ENCODE results near the gene CHST6. TPM values are rescaled to one million over a fixed set of nuclear protein-coding genes. Genes with fewer than 3 reads are reported as not detected.

Gene CHST6
- total and polyA plus RNA-seq, 2 donors (not counting 1 experiment from before 2014, with no cell fraction given), result 0.17 TPM; not detected in 1

DNA sequence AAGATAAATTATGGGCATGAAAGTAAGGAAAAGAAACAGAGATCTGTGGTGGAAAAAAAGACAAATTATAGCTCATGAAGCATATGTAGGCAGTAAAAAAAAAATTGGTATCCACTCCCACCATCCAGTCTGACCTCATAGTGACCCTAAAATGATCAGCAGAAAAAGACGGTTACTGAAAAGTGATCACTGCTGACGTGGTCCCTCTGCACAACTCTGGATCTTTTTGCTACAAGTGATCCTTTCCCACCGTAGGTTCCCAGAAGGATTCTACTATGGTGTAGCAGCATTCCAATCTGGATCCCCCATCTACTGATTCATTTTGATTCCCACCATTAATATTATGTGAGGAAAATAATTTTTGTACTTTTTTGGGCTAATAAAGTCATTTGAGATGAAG is 10.9 kb upstream of the CHST6 start:
- Mint-ChIP-seq H3K4me3 (no peak overlapping the region), H3K27me3 (peaks cover 8% of the 10 kb centered on the region), H3K4me1 (no peaks in the 10 kb centered on the region), H3K27ac (no peak overlapping the region), H3K9me3 (ENCODE audit: insufficient read depth) (no peaks in the 10 kb centered on the region)
- H3K4me1 ChIP-seq (ENCODE audit: control insufficient read depth in 2 of 2, insufficient read depth in 2 of 2, low read length in 2 of 2), result no peaks in the 10 kb centered on the region
- no peak for TF ChIP-seq EZH2 (IDR thresholded peaks at IDR 0.05; ENCODE audit: borderline replicate concordance, insufficient read depth, low read depth, low read length, poor library complexity, severe bottlenecking)
- TF ChIP-seq, protein P1, sequence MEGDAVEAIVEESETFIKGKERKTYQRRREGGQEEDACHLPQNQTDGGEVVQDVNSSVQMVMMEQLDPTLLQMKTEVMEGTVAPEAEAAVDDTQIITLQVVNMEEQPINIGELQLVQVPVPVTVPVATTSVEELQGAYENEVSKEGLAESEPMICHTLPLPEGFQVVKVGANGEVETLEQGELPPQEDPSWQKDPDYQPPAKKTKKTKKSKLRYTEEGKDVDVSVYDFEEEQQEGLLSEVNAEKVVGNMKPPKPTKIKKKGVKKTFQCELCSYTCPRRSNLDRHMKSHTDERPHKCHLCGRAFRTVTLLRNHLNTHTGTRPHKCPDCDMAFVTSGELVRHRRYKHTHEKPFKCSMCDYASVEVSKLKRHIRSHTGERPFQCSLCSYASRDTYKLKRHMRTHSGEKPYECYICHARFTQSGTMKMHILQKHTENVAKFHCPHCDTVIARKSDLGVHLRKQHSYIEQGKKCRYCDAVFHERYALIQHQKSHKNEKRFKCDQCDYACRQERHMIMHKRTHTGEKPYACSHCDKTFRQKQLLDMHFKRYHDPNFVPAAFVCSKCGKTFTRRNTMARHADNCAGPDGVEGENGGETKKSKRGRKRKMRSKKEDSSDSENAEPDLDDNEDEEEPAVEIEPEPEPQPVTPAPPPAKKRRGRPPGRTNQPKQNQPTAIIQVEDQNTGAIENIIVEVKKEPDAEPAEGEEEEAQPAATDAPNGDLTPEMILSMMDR (IDR thresholded peaks at IDR 0.05), result no peak
- no peak overlapping the region for H3K4me3 ChIP-seq (ENCODE audit: control extremely low read depth in 1 of 5, extremely low read depth in 1 of 5, insufficient read depth in 1 of 5, low read depth in 2 of 5, low read length in 4 of 5)
- H3K9ac ChIP-seq (ENCODE audit: low read length), result no peak overlapping the region
- intact Hi-C loops (cut with micrococcal nuclease), result no loop called here
- DNase-seq (no peak), ATAC-seq (ENCODE audit: low read depth) (no peak)
- no peak overlapping the region for H2AFZ ChIP-seq (ENCODE audit: insufficient read depth, low read depth, low read length, poor library complexity, severe bottlenecking)
- no CpG with 5 or more reads among the region's 3 CpGs for WGBS (ENCODE audit: insufficient coverage)
- H3K36me3 ChIP-seq (replicated peaks in 1 of 2; ENCODE audit: control extremely low read depth in 1 of 2, control insufficient read depth in 1 of 2, extremely low read depth in 1 of 2, insufficient read depth in 2 of 2, low read length in 1 of 2), result no peaks in the 10 kb centered on the region
- H3K9me3 ChIP-seq (ENCODE audit: control extremely low read depth in 1 of 3, control insufficient read depth in 2 of 3, insufficient read depth in 1 of 3, low read length in 2 of 3), result no peaks in the 10 kb centered on the region
- H3K4me2 ChIP-seq (replicated peaks; ENCODE audit: low read depth, low read length, poor library complexity, severe bottlenecking), result no peak overlapping the region
- peaks cover 0 to 3% (median 0%) of the 10 kb centered on the region in 4 experiments for H3K27me3 ChIP-seq (replicated peaks in 1 of 4; ENCODE audit: control extremely low read depth in 1 of 4, control insufficient read depth in 3 of 4, insufficient read depth in 4 of 4, low read length in 3 of 4)
- H3K27ac ChIP-seq (ENCODE audit: low read length in 2 of 2), result no peak overlapping the region
- ChIA-PET CTCF (interaction anchor here (1.0 kb wide), 1 partner anchor 60 kb away, joined by 3 read pairs; the partner anchor contains the start of gene GABARAPL2), POLR2A (no interaction called here)
- no peaks in the 10 kb centered on the region for H4K20me1 ChIP-seq (ENCODE audit: control insufficient read depth, insufficient read depth, low read length, poor library complexity, severe bottlenecking)
- H3K79me2 ChIP-seq (ENCODE audit: control insufficient read depth, insufficient read depth, low read length), result no peaks in the 10 kb centered on the region

DNA sequence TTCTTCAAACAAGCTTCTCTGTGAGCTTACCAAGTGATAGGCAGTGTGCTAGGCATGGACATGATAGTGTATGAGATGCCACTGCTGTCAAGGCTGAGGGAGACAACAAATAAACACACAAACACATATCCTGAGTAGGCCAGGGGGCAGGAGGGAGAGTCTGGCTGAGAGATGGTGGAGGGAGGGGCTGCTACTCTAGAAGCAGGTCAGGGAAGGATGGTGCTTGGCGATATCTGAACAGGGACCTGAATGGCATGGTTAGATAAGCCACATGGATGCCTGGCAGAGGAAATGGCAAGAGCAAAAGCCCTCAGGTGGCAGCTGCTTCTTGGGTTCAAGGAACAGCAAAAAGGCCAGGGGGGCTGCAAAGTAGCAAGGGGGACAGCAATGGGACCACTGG is 8.6 kb upstream of the CHST6 start:
- WGBS (ENCODE audit: insufficient coverage), result 100% methylated on average over 1 of the region's 1 CpG
- Histone ChIP-seq H3K9me3 (ENCODE audit: control extremely low read depth in 1 of 3, control insufficient read depth in 2 of 3, insufficient read depth in 1 of 3, low read length in 2 of 3) (no peaks in the 10 kb centered on the region), H3K4me2 (replicated peaks; ENCODE audit: low read depth, low read length, poor library complexity, severe bottlenecking) (no peak overlapping the region), H3K36me3 (replicated peaks in 1 of 2; ENCODE audit: control extremely low read depth in 1 of 2, control insufficient read depth in 1 of 2, extremely low read depth in 1 of 2, insufficient read depth in 2 of 2, low read length in 1 of 2) (no peaks in the 10 kb centered on the region), H4K20me1 (ENCODE audit: control insufficient read depth, insufficient read depth, low read length, poor library complexity, severe bottlenecking) (no peaks in the 10 kb centered on the region), H3K4me3 (ENCODE audit: control extremely low read depth in 1 of 5, extremely low read depth in 1 of 5, insufficient read depth in 1 of 5, low read depth in 2 of 5, low read length in 4 of 5) (no peak overlapping the region), H3K27ac (ENCODE audit: low read length in 2 of 2) (no peak overlapping the region), H2AFZ (ENCODE audit: insufficient read depth, low read depth, low read length, poor library complexity, severe bottlenecking) (no peak overlapping the region), H3K79me2 (ENCODE audit: control insufficient read depth, insufficient read depth, low read length) (no peaks in the 10 kb centered on the region), H3K27me3 (replicated peaks in 1 of 4; ENCODE audit: control extremely low read depth in 1 of 4, control insufficient read depth in 3 of 4, insufficient read depth in 4 of 4, low read length in 3 of 4) (peaks cover 0 to 3% (median 0%) of the 10 kb centered on the region in 4 experiments), H3K9ac (ENCODE audit: low read length) (no peak overlapping the region), H3K4me1 (ENCODE audit: control insufficient read depth in 2 of 2, insufficient read depth in 2 of 2, low read length in 2 of 2) (no peaks in the 10 kb centered on the region)
- Mint-ChIP-seq H3K27me3 (peaks cover 7% of the 10 kb centered on the region), H3K27ac (no peak overlapping the region), H3K4me1 (no peaks in the 10 kb centered on the region), H3K4me3 (no peak overlapping the region), H3K9me3 (ENCODE audit: insufficient read depth) (no peaks in the 10 kb centered on the region)
- DNase-seq (no peak), ATAC-seq (ENCODE audit: low read depth) (no peak)
- TF ChIP-seq, protein P1 (IDR thresholded peaks at IDR 0.05), result no peak
- no peak for TF ChIP-seq EZH2 (IDR thresholded peaks at IDR 0.05; ENCODE audit: borderline replicate concordance, insufficient read depth, low read depth, low read length, poor library complexity, severe bottlenecking)
- ChIA-PET CTCF (interaction anchor here (0.8 kb wide), 1 partner anchor 27 kb away, joined by 3 read pairs; no protein-coding TSS in a partner anchor), POLR2A (no interaction called here)
- intact Hi-C loops (cut with micrococcal nuclease), result no loop called here

Measured in B cell (primary cell).